ENCODE results near the gene DAZAP2. TPM values are rescaled to one million over a fixed set of nuclear protein-coding genes. Genes with fewer than 3 reads are reported as not detected.
"Not testable (repeated sequence)": the region's sequence is repeated elsewhere in the genome, so short reads cannot be mapped to it uniquely, and the experiment has no call there.

Gene DAZAP2
- polyA plus RNA-seq, 1 donor (not counting 4 experiments of a cell fraction or from before 2014, with no cell fraction given): 199 TPM

- Histone ChIP-seq H4K20me1 (ENCODE audit: control insufficient read depth, extremely low read depth, insufficient read depth, low read length) (no peaks in the 10 kb centered on the region), H3K9me3 (ENCODE audit: control insufficient read depth, low read depth, low read length) (no peaks in the 10 kb centered on the region), H3K4me3 (ENCODE audit: control insufficient read depth in 2 of 3, extremely low read depth in 1 of 3, insufficient read depth in 2 of 3, low read depth in 1 of 3, low read length in 3 of 3) (peak within 1 kb of the TSS; percentile 62 to 90 (median 89)), H3K4me2 (ENCODE audit: control insufficient read depth, extremely low read depth, insufficient read depth, low read depth, low read length) (peak within 1 kb of the TSS; percentile 99), H3K27ac (ENCODE audit: control insufficient read depth, insufficient read depth, low read length) (peak within 1 kb of the TSS; percentile 94), H3K4me1 (ENCODE audit: control insufficient read depth, extremely low read depth, insufficient read depth, low read length) (peaks cover 22% of the 10 kb centered on the region), H2AFZ (ENCODE audit: control insufficient read depth, low read length) (peak within 1 kb of the TSS; percentile 78), H3K9me1 (ENCODE audit: control insufficient read depth, extremely low read depth, insufficient read depth, low read length) (no peaks in the 10 kb centered on the region), H3K79me2 (ENCODE audit: control insufficient read depth, insufficient read depth, low read length) (peaks cover 17% of the 10 kb centered on the region), H3K9ac (ENCODE audit: control insufficient read depth, extremely low read depth, insufficient read depth, low read length) (peak within 1 kb of the TSS; percentile 94), H3K36me3 (ENCODE audit: control insufficient read depth in 2 of 2, extremely low read depth in 1 of 2, insufficient read depth in 2 of 2, low read length in 2 of 2) (peaks cover 0 to under 1% of the 10 kb centered on the region in 2 experiments), H3K27me3 (ENCODE audit: control insufficient read depth, extremely low read depth, insufficient read depth, low read length) (no peaks in the 10 kb centered on the region)
- TF ChIP-seq EZH2 (IDR thresholded peaks at IDR 0.05; ENCODE audit: low read length): no peak
- TF ChIP-seq, protein P1, sequence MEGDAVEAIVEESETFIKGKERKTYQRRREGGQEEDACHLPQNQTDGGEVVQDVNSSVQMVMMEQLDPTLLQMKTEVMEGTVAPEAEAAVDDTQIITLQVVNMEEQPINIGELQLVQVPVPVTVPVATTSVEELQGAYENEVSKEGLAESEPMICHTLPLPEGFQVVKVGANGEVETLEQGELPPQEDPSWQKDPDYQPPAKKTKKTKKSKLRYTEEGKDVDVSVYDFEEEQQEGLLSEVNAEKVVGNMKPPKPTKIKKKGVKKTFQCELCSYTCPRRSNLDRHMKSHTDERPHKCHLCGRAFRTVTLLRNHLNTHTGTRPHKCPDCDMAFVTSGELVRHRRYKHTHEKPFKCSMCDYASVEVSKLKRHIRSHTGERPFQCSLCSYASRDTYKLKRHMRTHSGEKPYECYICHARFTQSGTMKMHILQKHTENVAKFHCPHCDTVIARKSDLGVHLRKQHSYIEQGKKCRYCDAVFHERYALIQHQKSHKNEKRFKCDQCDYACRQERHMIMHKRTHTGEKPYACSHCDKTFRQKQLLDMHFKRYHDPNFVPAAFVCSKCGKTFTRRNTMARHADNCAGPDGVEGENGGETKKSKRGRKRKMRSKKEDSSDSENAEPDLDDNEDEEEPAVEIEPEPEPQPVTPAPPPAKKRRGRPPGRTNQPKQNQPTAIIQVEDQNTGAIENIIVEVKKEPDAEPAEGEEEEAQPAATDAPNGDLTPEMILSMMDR (optimal IDR thresholded peaks at IDR 0.05 in 1 of 3, IDR thresholded peaks at IDR 0.05 in 1 of 3, conservative IDR thresholded peaks at IDR 0.05 in 1 of 3; ENCODE audit: extremely low read depth in 1 of 3, insufficient read depth in 2 of 3, low read length in 3 of 3): peak in 1 of 3 experiments; percentile 23
- dilution Hi-C loops (cut with MboI; ENCODE audit: extremely low pct_ligation_motif_present, low sequenced_read_pairs): no loop called here
- FAIRE-seq: no peak
- no peak for DNase-seq (ENCODE audit: low read depth, low spot score)
These were observed 31.7 kb downstream of the DAZAP2 start, which contains the start of gene SMAGP for GRCh38 chr12:51270067-51270950. SMAGP (minus strand) TSS chr12:51270415; CDS start chr12:51269278, 1,137 bp downstream.

GRCh38 chr12:51270951-51271518 is 32.4 kb downstream of the DAZAP2 start:
- TF ChIP-seq EZH2 (IDR thresholded peaks at IDR 0.05; ENCODE audit: low read length): no peak
- TF ChIP-seq, protein P1 (optimal IDR thresholded peaks at IDR 0.05 in 1 of 3, IDR thresholded peaks at IDR 0.05 in 1 of 3, conservative IDR thresholded peaks at IDR 0.05 in 1 of 3; ENCODE audit: extremely low read depth in 1 of 3, insufficient read depth in 2 of 3, low read length in 3 of 3): no peak
- Histone ChIP-seq H3K9me3 (ENCODE audit: control insufficient read depth, low read depth, low read length) (no peaks in the 10 kb centered on the region), H3K36me3 (ENCODE audit: control insufficient read depth in 2 of 2, extremely low read depth in 1 of 2, insufficient read depth in 2 of 2, low read length in 2 of 2) (no peaks in the 10 kb centered on the region), H2AFZ (ENCODE audit: control insufficient read depth, low read length) (peak overlapping the region; percentile 78), H3K27ac (ENCODE audit: control insufficient read depth, insufficient read depth, low read length) (peak overlapping the region; percentile 94), H3K4me1 (ENCODE audit: control insufficient read depth, extremely low read depth, insufficient read depth, low read length) (peaks cover 22% of the 10 kb centered on the region), H3K9ac (ENCODE audit: control insufficient read depth, extremely low read depth, insufficient read depth, low read length) (peak overlapping the region; percentile 94), H3K27me3 (ENCODE audit: control insufficient read depth, extremely low read depth, insufficient read depth, low read length) (no peaks in the 10 kb centered on the region), H3K79me2 (ENCODE audit: control insufficient read depth, insufficient read depth, low read length) (peaks cover 14% of the 10 kb centered on the region), H3K9me1 (ENCODE audit: control insufficient read depth, extremely low read depth, insufficient read depth, low read length) (no peaks in the 10 kb centered on the region), H3K4me2 (ENCODE audit: control insufficient read depth, extremely low read depth, insufficient read depth, low read depth, low read length) (peak overlapping the region; percentile 99), H3K4me3 (ENCODE audit: control insufficient read depth in 2 of 3, extremely low read depth in 1 of 3, insufficient read depth in 2 of 3, low read depth in 1 of 3, low read length in 3 of 3) (peak overlapping the region; percentile 62 to 90 (median 89)), H4K20me1 (ENCODE audit: control insufficient read depth, extremely low read depth, insufficient read depth, low read length) (no peaks in the 10 kb centered on the region)
- dilution Hi-C loops (cut with MboI; ENCODE audit: extremely low pct_ligation_motif_present, low sequenced_read_pairs): no loop called here
- peak; percentile 58 for DNase-seq (ENCODE audit: low read depth, low spot score)
- peak; percentile 82 for FAIRE-seq

DNA sequence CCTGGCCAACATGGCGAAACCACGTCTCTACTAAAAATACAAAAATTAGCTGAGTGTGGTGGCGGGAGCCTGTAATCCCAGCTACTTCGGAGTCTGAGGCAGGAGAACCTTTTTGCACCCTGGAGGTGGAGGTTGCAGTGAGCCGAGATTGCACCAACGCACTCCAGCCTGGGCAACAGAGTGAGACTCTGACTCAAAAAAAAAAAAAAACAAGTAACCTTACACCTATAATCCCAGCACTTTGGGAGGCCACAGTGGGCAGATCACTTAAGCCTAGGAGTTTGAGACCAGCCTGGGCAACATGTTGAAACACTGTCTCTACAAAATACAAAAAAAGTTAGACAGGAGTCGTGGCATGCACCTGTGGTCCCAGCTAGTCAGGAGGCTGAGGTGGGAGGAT is 34.2 kb downstream of the DAZAP2 start:
- peaks cover 11% of the 10 kb centered on the region for H3K79me2 ChIP-seq (ENCODE audit: control insufficient read depth, insufficient read depth, low read length)
- H3K4me1 ChIP-seq (ENCODE audit: control insufficient read depth, extremely low read depth, insufficient read depth, low read length): peaks cover 22% of the 10 kb centered on the region
- FAIRE-seq; H4K20me1 ChIP-seq (ENCODE audit: control insufficient read depth, extremely low read depth, insufficient read depth, low read length); H3K9me1 ChIP-seq (ENCODE audit: control insufficient read depth, extremely low read depth, insufficient read depth, low read length); dilution Hi-C loops (cut with MboI; ENCODE audit: extremely low pct_ligation_motif_present, low sequenced_read_pairs); H3K9ac ChIP-seq (ENCODE audit: control insufficient read depth, extremely low read depth, insufficient read depth, low read length); H3K27me3 ChIP-seq (ENCODE audit: control insufficient read depth, extremely low read depth, insufficient read depth, low read length); DNase-seq (ENCODE audit: low read depth, low spot score); H3K4me2 ChIP-seq (ENCODE audit: control insufficient read depth, extremely low read depth, insufficient read depth, low read depth, low read length); H3K27ac ChIP-seq (ENCODE audit: control insufficient read depth, insufficient read depth, low read length); H2AFZ ChIP-seq (ENCODE audit: control insufficient read depth, low read length); H3K36me3 ChIP-seq (ENCODE audit: control insufficient read depth in 2 of 2, extremely low read depth in 1 of 2, insufficient read depth in 2 of 2, low read length in 2 of 2); H3K4me3 ChIP-seq (ENCODE audit: control insufficient read depth in 2 of 3, extremely low read depth in 1 of 3, insufficient read depth in 2 of 3, low read depth in 1 of 3, low read length in 3 of 3); H3K9me3 ChIP-seq (ENCODE audit: control insufficient read depth, low read depth, low read length): not testable (repeated sequence)

All from keratinocyte (primary cell).